ENCODE data around the gene MYO16. TPM values are rescaled to one million over a fixed set of nuclear protein-coding genes. Genes with fewer than 3 reads are reported as not detected.
A peak's percentile ranks its signal among the peaks of the same experiment; 100 is the strongest.

MYO16 gene
- polyA plus RNA-seq, 1 donor from 2014 or later, result 2.5 TPM

GRCh38 chr13:108708921-108709320, 79.5 kb downstream of the MYO16 start:
- TF ChIP-seq MXI1 (conservative IDR thresholded peaks at IDR 0.05; ENCODE audit: poor library complexity, severe bottlenecking), result no peak

GRCh38 chr13:108711386-108711785, 82.0 kb downstream of the MYO16 start:
- peaks cover 4% of the 10 kb centered on the region for H3F3A ChIP-seq (ENCODE audit: insufficient read depth, low read length, poor library complexity, severe bottlenecking)
- no peak overlapping the region for H3K27ac ChIP-seq (ENCODE audit: low read length)
- H3K36me3 ChIP-seq (ENCODE audit: insufficient read depth, low read length), result no peaks in the 10 kb centered on the region
- no peak overlapping the region for H3K4me3 ChIP-seq (ENCODE audit: low read length)
- H3K9me2 ChIP-seq (ENCODE audit: insufficient read depth, low read length), result no peaks in the 10 kb centered on the region
- no peaks in the 10 kb centered on the region for H3K9me3 ChIP-seq (ENCODE audit: low read length)
- H2AFZ ChIP-seq (ENCODE audit: low read depth, low read length), result no peak overlapping the region
- H4K20me1 ChIP-seq (ENCODE audit: insufficient read depth), result no peaks in the 10 kb centered on the region
- TF ChIP-seq CTCF (IDR thresholded peaks at IDR 0.05; ENCODE audit: poor library complexity, severe bottlenecking) (no peak), RAD21 (conservative IDR thresholded peaks at IDR 0.05) (no peak), SMC3 (conservative IDR thresholded peaks at IDR 0.05; ENCODE audit: poor library complexity) (no peak), MXI1 (conservative IDR thresholded peaks at IDR 0.05; ENCODE audit: poor library complexity, severe bottlenecking) (no peak), EZH2 (IDR thresholded peaks at IDR 0.05; ENCODE audit: borderline replicate concordance, insufficient read depth, low read length, poor library complexity, severe bottlenecking) (no peak), POLR2AphosphoS5 (IDR thresholded peaks at IDR 0.05) (no peak), EP300 (conservative IDR thresholded peaks at IDR 0.05; ENCODE audit: poor library complexity, severe bottlenecking) (no peak), TAF1 (IDR thresholded peaks at IDR 0.05; ENCODE audit: low read depth) (no peak), REST (IDR thresholded peaks at IDR 0.05; ENCODE audit: borderline replicate concordance) (no peak)
- no peak overlapping the region for H3K9ac ChIP-seq (ENCODE audit: low read length)
- H3K79me2 ChIP-seq (replicated peaks; ENCODE audit: insufficient read depth, low read length), result no peaks in the 10 kb centered on the region
- no peaks in the 10 kb centered on the region for H3K27me3 ChIP-seq (ENCODE audit: insufficient read depth, low read depth, low read length)
- no peak overlapping the region for H3K4me2 ChIP-seq (ENCODE audit: low read length)

More at GRCh38 chr13:108708921-108709320, 79.5 kb downstream of the MYO16 start:
- no peaks in the 10 kb centered on the region for H3K9me2 ChIP-seq (ENCODE audit: insufficient read depth, low read length)
- no peaks in the 10 kb centered on the region for H3K36me3 ChIP-seq (ENCODE audit: insufficient read depth, low read length)
- no peaks in the 10 kb centered on the region for H3K27me3 ChIP-seq (ENCODE audit: insufficient read depth, low read depth, low read length)
- H3K27ac ChIP-seq (ENCODE audit: low read length), result peak overlapping the region; percentile 75
- H3F3A ChIP-seq (ENCODE audit: insufficient read depth, low read length, poor library complexity, severe bottlenecking), result peaks cover 4% of the 10 kb centered on the region
- H3K9ac ChIP-seq (ENCODE audit: low read length), result peak overlapping the region; percentile 32
- no peaks in the 10 kb centered on the region for H4K20me1 ChIP-seq (ENCODE audit: insufficient read depth)
- H2AFZ ChIP-seq (ENCODE audit: low read depth, low read length), result no peak overlapping the region
- no peaks in the 10 kb centered on the region for H3K9me3 ChIP-seq (ENCODE audit: low read length)
- no peak overlapping the region for H3K4me2 ChIP-seq (ENCODE audit: low read length)
- peak overlapping the region; percentile 23 for H3K4me3 ChIP-seq (ENCODE audit: low read length)
- no peaks in the 10 kb centered on the region for H3K79me2 ChIP-seq (replicated peaks; ENCODE audit: insufficient read depth, low read length)

GRCh38 chr13:108725471-108725870, 96.1 kb downstream of the MYO16 start:
- Histone ChIP-seq H3K27me3 (ENCODE audit: insufficient read depth, low read depth, low read length) (no peaks in the 10 kb centered on the region), H3K9me2 (ENCODE audit: insufficient read depth, low read length) (no peaks in the 10 kb centered on the region), H3F3A (ENCODE audit: insufficient read depth, low read length, poor library complexity, severe bottlenecking) (no peaks in the 10 kb centered on the region), H3K27ac (ENCODE audit: low read length) (no peak overlapping the region), H3K9ac (ENCODE audit: low read length) (no peak overlapping the region), H3K36me3 (ENCODE audit: insufficient read depth, low read length) (no peaks in the 10 kb centered on the region), H2AFZ (ENCODE audit: low read depth, low read length) (no peak overlapping the region), H3K4me2 (ENCODE audit: low read length) (no peak overlapping the region), H3K9me3 (ENCODE audit: low read length) (no peaks in the 10 kb centered on the region), H3K4me3 (ENCODE audit: low read length) (no peak overlapping the region), H3K79me2 (replicated peaks; ENCODE audit: insufficient read depth, low read length) (no peaks in the 10 kb centered on the region), H4K20me1 (ENCODE audit: insufficient read depth) (no peaks in the 10 kb centered on the region)
- no peak for TF ChIP-seq POLR2AphosphoS5 (IDR thresholded peaks at IDR 0.05)
- TF ChIP-seq CTCF (IDR thresholded peaks at IDR 0.05; ENCODE audit: poor library complexity, severe bottlenecking), result no peak
- no peak for TF ChIP-seq TAF1 (IDR thresholded peaks at IDR 0.05; ENCODE audit: low read depth)
- TF ChIP-seq SMC3 (conservative IDR thresholded peaks at IDR 0.05; ENCODE audit: poor library complexity), result no peak
- no peak for TF ChIP-seq EZH2 (IDR thresholded peaks at IDR 0.05; ENCODE audit: borderline replicate concordance, insufficient read depth, low read length, poor library complexity, severe bottlenecking)

Data from neural cell (in vitro differentiated cells).